NCI-H82 (cell line): ENCODE results near the gene ZNF827.

Experiments
- DNase-seq: peaks from one replicate; lab custom pipeline; 2025; lab: John Stamatoyannopoulos, UW

ZNF827 gene

GRCh38 chr4:145760961-145761929 is 177.4 kb downstream of the ZNF827 start:
- no peak for DNase-seq

GRCh38 chr4:145760176-145760575 is 178.4 kb downstream of the ZNF827 start:
- no peak for DNase-seq

- no peak for DNase-seq
Measured at GRCh38 chr4:145757188-145757587, 181.4 kb downstream of the ZNF827 start.

- no peak for DNase-seq
Measured at GRCh38 chr4:145756244-145756643, 182.4 kb downstream of the ZNF827 start.

GRCh38 chr4:145755802-145756201 is 182.8 kb downstream of the ZNF827 start:
- no peak for DNase-seq

GRCh38 chr4:145743641-145744040 is 195.0 kb downstream of the ZNF827 start:
- peak; percentile 66 for DNase-seq

- DNase-seq, result peak; percentile 27
Measured at GRCh38 chr4:145740806-145741205, 197.8 kb downstream of the ZNF827 start.

- DNase-seq, result no peak
Measured at GRCh38 chr4:145739845-145740244, 198.8 kb downstream of the ZNF827 start.

GRCh38 chr4:145736241-145736831 is 202.3 kb downstream of the ZNF827 start:
- DNase-seq, result no peak

- DNase-seq, result no peak
Measured at GRCh38 chr4:145735827-145736226, 202.8 kb downstream of the ZNF827 start.

GRCh38 chr4:145735347-145735675 is 203.3 kb downstream of the ZNF827 start:
- DNase-seq, result no peak

GRCh38 chr4:145734576-145735346 is 203.9 kb downstream of the ZNF827 start:
- no peak for DNase-seq

- DNase-seq, result no peak
Measured at GRCh38 chr4:145734031-145734430, 204.6 kb downstream of the ZNF827 start.

- DNase-seq, result peak; percentile 95
Measured at GRCh38 chr4:145732895-145733880, 205.4 kb downstream of the ZNF827 start.

GRCh38 chr4:145732001-145732815 is 206.4 kb downstream of the ZNF827 start:
- peak; percentile 44 for DNase-seq

GRCh38 chr4:145731028-145731427 is 207.6 kb downstream of the ZNF827 start:
- peak; percentile 24 for DNase-seq

GRCh38 chr4:145730026-145730425 is 208.6 kb downstream of the ZNF827 start:
- no peak for DNase-seq

- no peak for DNase-seq
Measured at GRCh38 chr4:145723336-145723735, 215.3 kb downstream of the ZNF827 start.

GRCh38 chr4:145722561-145722960 is 216.1 kb downstream of the ZNF827 start:
- peak; percentile 19 for DNase-seq

- no peak for DNase-seq
Measured at GRCh38 chr4:145720656-145721055, 218.0 kb downstream of the ZNF827 start.
